Measurements from ENCODE around the gene PDGFD.

Gene PDGFD

DNA sequence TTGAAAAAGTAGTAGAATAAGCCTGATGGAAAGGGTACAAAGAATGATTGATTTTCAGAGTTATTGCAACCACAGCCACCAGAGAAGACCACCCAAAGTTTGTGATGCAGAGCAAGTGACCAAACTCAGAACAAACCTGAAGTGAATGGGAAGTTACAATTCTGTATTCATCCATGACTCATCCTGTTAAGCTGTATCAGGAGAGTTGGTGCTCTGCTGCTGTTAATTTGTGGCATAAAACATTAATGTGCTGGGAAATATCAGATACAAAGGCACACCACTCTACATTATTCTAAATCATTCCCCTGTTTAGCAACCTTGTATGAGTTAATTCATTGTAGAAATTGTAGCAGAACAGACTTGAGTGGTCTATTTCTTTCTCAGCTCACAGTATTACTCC is 19.6 kb upstream of the PDGFD start:
- no peak for DNase-seq (ENCODE audit: extremely low read depth, low read depth)
- TF ChIP-seq, protein P1, sequence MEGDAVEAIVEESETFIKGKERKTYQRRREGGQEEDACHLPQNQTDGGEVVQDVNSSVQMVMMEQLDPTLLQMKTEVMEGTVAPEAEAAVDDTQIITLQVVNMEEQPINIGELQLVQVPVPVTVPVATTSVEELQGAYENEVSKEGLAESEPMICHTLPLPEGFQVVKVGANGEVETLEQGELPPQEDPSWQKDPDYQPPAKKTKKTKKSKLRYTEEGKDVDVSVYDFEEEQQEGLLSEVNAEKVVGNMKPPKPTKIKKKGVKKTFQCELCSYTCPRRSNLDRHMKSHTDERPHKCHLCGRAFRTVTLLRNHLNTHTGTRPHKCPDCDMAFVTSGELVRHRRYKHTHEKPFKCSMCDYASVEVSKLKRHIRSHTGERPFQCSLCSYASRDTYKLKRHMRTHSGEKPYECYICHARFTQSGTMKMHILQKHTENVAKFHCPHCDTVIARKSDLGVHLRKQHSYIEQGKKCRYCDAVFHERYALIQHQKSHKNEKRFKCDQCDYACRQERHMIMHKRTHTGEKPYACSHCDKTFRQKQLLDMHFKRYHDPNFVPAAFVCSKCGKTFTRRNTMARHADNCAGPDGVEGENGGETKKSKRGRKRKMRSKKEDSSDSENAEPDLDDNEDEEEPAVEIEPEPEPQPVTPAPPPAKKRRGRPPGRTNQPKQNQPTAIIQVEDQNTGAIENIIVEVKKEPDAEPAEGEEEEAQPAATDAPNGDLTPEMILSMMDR (IDR thresholded peaks at IDR 0.05; ENCODE audit: low read depth, low read length) = no peak

GRCh38 chr11:104175769-104176168 is 11.8 kb upstream of the PDGFD start:
- TF ChIP-seq, protein P1 (IDR thresholded peaks at IDR 0.05; ENCODE audit: low read depth, low read length) = no peak

GRCh38 chr11:104169091-104169490 is 5.1 kb upstream of the PDGFD start:
- no peak for DNase-seq (ENCODE audit: extremely low read depth, low read depth)
- TF ChIP-seq, protein P1 (IDR thresholded peaks at IDR 0.05; ENCODE audit: low read depth, low read length) = no peak

More at GRCh38 chr11:104175769-104176168, 11.8 kb upstream of the PDGFD start:
- DNase-seq (ENCODE audit: extremely low read depth, low read depth) = no peak

- TF ChIP-seq, protein P1 (IDR thresholded peaks at IDR 0.05; ENCODE audit: low read depth, low read length) = no peak
- no peak for DNase-seq (ENCODE audit: extremely low read depth, low read depth)
These were observed 1.1 kb upstream of the PDGFD start for GRCh38 chr11:104165014-104165413.

- TF ChIP-seq, protein P1 (IDR thresholded peaks at IDR 0.05; ENCODE audit: low read depth, low read length) = peak; percentile 31
- DNase-seq (ENCODE audit: extremely low read depth, low read depth) = no peak
These were observed 583 bp downstream of the PDGFD start for GRCh38 chr11:104163100-104164027.

DNA sequence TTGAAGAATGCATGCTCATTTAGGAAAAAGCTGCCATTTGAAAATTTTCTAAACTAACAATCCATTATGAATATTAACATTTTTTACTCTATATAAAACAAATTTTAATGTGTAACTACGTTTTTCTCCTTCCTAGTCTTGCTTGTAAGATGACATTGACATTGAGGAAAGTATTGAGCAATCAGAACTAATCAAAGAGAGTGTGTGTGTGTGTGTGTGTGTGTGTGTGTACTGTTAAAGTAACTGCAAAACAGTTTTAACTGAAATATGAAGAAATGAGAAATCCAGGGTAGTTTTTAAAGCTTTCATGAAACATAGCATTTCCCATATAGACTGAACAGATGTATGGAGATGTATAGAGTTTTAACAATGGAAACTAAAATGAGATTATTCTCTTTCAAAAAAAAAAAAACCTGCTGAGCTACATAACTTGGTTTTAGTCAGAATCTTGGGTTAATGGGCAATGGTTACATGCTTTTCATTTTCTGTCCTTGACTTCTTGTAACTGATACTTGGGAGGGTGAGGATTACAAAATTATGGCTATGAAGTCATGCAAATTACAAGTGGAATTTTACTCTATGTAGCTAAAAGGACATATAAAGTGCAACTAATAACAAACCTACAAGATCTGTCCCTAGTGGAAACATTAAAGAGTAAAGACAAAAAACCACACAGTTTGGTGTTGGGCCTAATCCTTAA is 2.0 kb downstream of the PDGFD start:
- TF ChIP-seq, protein P1 (IDR thresholded peaks at IDR 0.05; ENCODE audit: low read depth, low read length) = no peak
- DNase-seq (ENCODE audit: extremely low read depth, low read depth) = no peak

DNA sequence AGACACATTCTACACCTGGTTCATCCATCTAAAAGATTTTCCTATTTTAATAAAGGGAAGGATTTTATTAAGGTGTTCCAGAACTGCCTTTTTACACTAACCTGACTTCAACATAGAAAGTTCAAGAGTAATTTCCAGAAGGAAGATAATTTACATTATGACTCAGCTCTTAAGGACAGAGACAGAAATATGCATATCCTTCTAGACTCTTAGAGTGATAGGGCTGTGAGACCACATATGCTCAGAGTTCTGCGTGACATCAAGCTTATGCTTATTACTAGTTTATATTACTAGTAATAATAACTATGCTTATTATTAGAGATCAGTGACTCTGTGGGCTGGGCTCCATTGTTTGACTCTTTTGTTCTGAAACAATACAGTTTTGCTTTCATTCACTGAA is 4.6 kb downstream of the PDGFD start:
- DNase-seq (ENCODE audit: extremely low read depth, low read depth) = no peak
- TF ChIP-seq, protein P1 (IDR thresholded peaks at IDR 0.05; ENCODE audit: low read depth, low read length) = no peak
